ENCODE measurements around the gene GABRB1.
A peak's percentile ranks its signal among the peaks of the same experiment; 100 is the strongest.
"Not testable (repeated sequence)": the region's sequence is repeated elsewhere in the genome, so short reads cannot be mapped to it uniquely, and the experiment has no call there.

GABRB1 gene

DNA sequence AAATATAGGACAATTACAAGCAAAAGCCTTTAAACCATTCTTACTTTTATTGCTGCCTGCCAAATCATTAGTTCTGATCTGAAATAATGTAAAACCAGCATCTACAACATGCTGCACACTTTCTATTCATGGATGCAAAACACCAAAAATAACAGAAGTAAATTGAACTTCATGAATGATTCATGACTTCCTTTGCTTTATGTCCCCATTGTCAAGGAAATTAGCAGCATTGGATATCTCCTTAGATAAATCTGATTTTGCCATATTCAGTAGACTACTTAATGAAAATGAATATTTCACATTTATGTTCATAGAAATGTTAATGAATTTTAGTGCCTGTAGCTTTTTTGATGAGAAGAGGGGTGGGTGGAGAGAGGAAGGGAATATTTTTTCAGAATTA is 299.5 kb downstream of the GABRB1 start:
- DNase-seq = no peak

DNA sequence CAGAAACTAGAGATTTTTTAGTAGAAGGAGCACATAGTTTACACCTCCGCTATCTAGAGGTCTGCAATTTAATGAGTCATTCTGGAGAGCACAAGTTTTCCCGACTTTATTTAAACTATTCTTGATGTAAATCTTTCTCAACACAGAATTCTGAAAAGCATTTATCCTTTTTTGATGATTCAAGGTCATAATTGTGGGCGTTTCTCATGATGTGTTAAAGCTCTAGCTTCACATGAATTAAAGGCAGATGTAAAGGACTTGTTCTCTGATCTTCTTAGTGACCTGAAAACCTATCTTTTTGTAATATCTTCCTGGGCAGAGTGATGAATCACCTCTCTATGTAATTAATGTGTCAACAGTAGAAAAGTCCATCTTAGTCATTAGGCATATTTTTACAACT is 303.3 kb downstream of the GABRB1 start:
- no peak for DNase-seq

- DNase-seq = no peak
These were observed 306.5 kb downstream of the GABRB1 start for GRCh38 chr4:47337893-47338292.

DNA sequence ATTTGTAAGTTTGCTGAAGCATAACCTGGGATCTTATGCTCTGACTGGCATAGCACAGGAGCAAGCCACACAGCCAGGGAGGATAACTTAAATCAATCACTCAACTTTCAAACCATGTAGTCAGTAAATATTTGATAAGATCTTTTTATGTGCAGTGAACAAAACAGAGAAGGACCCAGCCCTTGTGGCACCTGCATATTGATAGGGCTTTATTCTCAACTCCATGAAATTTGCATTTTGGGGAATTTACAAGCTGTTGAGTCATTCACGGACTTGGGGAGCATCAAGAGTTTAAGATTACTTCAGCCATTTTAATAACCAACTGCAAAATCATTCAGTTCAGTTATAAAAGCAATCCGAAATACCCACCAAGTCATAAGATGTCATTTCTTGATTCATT is 309.5 kb downstream of the GABRB1 start:
- no peak for DNase-seq

DNA sequence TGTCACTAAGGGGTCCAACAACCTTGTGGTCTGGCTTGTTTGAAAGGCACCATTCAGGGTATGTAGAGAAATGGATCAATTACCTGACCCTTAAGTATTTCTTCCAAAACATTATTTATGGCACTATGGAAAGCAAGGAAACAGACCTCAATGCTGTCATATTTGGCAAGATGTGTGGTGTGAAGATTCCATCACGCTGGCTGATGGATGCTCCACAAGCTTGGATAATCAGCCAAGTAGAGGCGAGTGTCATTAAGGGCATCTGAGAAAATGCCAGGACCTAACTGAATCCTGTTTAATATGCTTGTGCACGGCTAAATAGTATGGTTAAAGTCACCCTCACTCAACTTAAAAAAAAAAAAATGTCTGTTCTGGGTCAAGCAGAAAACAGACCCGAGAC is 311.4 kb downstream of the GABRB1 start:
- no peak for DNase-seq

- DNase-seq = no peak
These were observed 318.0 kb downstream of the GABRB1 start for GRCh38 chr4:47349326-47349725.

DNA sequence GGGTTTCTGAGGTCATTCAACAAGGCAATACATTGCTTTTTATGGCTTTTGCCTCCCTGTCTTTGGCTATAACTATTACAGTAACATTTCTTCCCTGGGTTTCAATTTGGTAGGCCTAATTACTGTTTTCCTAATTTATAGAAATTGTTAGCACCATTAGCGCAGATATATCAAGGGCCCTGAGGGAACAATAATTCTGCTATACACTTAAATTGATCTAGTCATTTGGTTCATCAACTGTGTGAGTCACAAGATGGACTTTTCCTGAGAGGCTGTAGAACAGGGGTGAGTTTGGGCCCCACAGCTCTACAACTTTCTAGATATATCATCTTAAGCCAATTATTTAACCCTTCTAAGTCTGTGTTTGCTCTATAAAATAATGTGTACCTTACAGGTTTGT is 324.2 kb downstream of the GABRB1 start:
- DNase-seq = no peak

- no peak for DNase-seq
These were observed 328.5 kb downstream of the GABRB1 start for GRCh38 chr4:47359891-47360290.

- no peak for DNase-seq
These were observed 336.4 kb downstream of the GABRB1 start for GRCh38 chr4:47367761-47368160.

GRCh38 chr4:47368211-47368610 is 336.8 kb downstream of the GABRB1 start:
- no peak for DNase-seq

GRCh38 chr4:47372561-47372960 is 341.2 kb downstream of the GABRB1 start:
- no peak for DNase-seq

DNA sequence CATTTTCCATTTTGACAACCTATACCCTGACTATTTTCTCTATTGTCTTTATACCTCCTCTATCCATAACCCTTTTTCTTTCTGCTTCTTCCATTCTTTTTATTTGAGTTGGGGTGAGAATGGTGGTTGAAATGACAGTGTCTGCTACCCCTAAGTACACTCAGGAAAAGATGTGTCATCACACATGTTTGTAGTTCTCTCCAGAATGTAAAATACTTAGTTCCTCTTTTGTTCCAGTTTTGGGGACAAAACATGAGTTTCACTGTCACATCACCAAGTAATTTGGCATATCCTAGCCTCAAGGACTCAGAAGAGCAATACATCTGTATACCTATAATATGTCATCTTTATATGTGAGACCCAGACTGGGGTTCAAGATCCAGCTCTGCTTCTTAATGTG is 341.8 kb downstream of the GABRB1 start:
- no peak for DNase-seq

GRCh38 chr4:47373709-47374108 is 342.3 kb downstream of the GABRB1 start:
- DNase-seq = no peak

- no peak for DNase-seq
These were observed 343.1 kb downstream of the GABRB1 start for GRCh38 chr4:47374477-47374876.

GRCh38 chr4:47378021-47378530 is 346.7 kb downstream of the GABRB1 start:
- DNase-seq = not testable (repeated sequence)

DNA sequence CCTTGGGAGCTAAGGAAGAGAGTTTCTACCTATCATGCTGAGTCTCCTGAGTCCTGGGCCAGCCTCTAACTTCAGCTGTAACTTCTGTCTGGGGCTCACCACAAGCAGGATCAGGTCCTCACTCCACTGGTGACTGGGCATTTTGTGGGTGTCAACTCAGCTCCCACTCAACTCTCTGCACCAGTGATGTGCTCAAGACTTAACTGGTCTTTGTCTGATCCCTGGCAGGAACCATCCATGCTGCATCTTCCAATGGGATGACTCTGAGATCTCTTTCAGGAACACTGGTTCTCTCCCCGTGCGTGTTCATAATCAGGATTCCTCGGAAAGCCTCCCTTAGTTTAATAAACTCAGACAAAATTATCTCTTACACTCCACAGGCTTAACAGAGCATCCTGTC is 349.8 kb downstream of the GABRB1 start:
- no peak for DNase-seq

GRCh38 chr4:47382846-47383360 is 351.5 kb downstream of the GABRB1 start:
- DNase-seq = no peak

DNA sequence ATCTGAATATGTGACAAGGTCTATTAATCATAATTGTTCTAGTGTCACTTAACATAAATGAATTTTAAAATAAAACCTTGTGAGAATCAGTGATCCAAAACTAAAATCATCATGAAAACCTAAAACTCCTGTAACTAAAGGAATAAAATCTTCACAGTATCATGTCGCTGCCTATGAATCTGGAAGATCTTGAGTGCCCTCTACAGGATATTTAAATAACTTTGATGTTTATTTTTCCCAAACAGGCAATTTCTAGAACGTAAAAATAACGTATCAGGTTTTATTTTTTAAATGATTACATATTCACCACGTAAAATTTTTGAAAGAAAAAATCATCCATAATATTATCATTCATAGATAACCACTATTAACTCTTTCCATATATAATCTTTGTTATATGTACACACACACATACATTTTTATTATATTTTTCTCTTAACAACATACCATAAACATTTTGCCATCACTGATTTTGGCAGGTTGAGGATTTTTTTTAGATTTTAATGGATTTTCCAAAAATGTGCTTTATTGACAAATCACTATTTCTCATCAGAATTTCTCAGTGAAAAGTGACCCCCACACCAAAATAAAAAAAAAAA is 352.6 kb downstream of the GABRB1 start:
- peak in 1 of 2 experiments; percentile 13 for DNase-seq

DNA sequence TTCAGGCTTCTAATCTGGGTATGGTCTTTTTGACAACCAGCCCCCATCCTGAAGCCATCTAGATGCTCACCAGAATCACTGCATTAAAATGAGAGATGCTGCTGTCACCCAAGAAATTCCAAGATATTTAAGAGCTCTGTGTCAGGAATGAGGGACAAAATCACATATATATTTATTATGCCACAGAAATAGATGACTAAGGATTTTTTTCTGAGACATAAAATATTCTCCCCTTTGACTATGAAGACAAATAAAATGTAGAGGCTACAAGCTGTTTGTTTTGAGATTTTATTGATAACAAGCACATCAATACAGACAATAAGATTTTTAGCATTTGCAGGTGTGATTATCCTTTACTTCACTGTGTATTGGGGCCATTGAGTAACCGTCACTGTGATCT is 354.8 kb downstream of the GABRB1 start:
- DNase-seq = no peak

DNA sequence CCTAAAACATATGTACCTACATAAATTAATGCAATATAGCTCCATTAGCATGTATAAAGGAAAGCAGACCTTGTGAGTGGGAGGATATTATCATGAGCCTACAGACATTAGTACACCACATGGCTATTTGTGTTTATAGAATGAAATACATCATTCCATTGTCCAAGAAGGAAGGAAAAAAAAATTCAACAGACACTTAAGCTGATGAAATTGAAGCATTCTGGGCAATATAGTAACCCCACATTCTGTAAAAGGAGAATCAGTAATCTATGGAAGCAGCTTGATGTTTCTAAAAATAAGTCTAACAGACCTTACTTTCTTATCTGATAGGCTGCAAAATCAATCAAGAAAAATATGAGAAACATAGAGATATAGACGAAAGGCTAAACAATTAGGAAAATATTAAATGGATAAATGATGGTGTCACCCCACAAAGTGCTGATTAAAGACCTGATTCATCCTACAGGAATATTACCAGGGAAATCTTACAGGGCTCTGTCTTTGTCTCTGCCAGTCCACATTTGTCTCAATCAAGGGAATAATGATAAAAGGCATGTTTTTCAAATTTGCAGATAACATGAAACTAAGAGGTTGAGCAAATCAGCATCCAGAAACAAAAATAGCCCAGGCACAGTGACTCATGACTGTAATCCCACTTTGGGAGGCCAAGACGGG is 355.3 kb downstream of the GABRB1 start:
- no peak for DNase-seq

DNA sequence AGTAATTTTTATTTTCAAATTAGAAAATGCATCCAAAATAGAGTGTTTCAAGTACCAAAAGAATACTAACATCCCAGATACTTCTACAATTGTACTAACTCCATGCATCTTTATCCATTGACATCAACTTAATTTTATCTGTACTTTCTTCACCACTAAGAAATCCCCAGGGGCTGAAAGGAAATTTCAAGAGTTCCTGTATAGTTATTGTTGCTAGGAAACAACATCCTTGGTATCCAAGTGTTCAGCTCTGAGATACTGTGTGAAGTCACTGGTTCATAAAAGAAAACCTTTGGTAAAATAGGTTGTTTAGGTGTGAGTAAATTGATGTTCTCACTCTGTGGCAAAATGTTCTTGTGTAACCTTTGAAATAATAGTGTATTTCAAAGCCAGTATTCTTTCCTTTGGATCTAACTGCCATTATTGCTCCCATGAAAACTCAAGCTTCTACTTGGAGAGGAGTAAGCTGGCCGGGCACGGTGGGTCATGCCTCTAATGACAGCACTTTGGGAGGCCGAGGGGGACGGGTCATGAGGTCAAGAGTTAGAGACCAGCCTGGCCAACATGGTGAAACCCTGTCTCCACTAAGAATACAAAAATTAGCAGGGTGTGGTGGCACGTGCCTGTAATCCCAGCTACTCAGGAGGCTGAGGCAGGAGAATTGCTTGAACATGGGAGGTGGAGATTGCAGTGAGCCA is 359.2 kb downstream of the GABRB1 start:
- DNase-seq = no peak

GRCh38 chr4:47391256-47391655 is 359.9 kb downstream of the GABRB1 start:
- DNase-seq = no peak

GRCh38 chr4:47406408-47406807 is 375.0 kb downstream of the GABRB1 start:
- no peak for DNase-seq

DNA sequence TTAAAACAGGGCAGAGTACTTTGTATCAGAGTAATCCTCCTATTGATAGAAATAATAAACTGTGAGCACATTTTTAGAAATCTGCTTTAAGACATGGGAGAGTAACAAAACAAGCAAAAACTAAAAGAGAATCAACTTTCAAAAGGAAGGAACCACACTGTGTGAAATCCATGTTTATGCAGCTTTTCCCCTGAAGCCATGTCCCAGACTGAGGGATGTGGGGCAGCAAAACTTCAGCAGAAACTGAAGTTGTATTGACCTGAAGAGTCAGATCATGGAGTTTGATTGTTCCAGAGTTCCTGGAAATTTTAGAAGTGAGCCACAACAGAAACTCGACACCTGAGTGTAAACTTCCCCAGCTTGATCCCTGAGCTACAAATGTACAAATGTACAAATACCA is 378.9 kb downstream of the GABRB1 start:
- no peak for DNase-seq
